GM23338 (cell line): ENCODE data around the gene PSMD10.

Experiments used
- CREB1 ChIP-seq: fragments of 250-450 bp; sonication (Bioruptor Pico); IDR thresholded peaks from 2 replicates; pipeline ENCODE4 v1.5.0; 2020; ENCODE audit warnings: low read depth, mild to moderate bottlenecking, moderate library complexity
- EZH2 ChIP-seq: fragments of 200-600 bp; sonication (generic); IDR thresholded peaks from one replicate; pipeline ENCODE4 v1.8.0; 2017; ENCODE audit warnings: antibody characterized with exemption, mild to moderate bottlenecking, low read depth; ENCODE audit not compliant: unreplicated experiment
- EZH2phosphoT487 ChIP-seq: fragments of 200-600 bp; sonication (generic); IDR thresholded peaks from one replicate; pipeline ENCODE4 v1.8.1; 2018; ENCODE audit warnings: antibody characterized with exemption; ENCODE audit not compliant: unreplicated experiment
- JUNB ChIP-seq: IDR thresholded peaks from one replicate; pipeline ENCODE4 v1.6.1; 2016; ENCODE audit warnings: antibody characterized with exemption; ENCODE audit not compliant: unreplicated experiment
- NANOG ChIP-seq: IDR thresholded peaks from 2 replicates; pipeline ENCODE4 v1.6.1; 2016; ENCODE audit warnings: antibody characterized with exemption, borderline replicate concordance
- POLR2AphosphoS5 ChIP-seq: IDR thresholded peaks from 2 replicates; pipeline ENCODE4 v1.6.1; 2016; ENCODE audit warnings: antibody characterized with exemption, low read depth
- REST ChIP-seq: IDR thresholded peaks from one replicate; pipeline ENCODE4 v1.6.1; 2018; ENCODE audit warnings: antibody characterized with exemption; ENCODE audit not compliant: unreplicated experiment
- ZNF114 ChIP-seq: fragments of 250-450 bp; sonication (Bioruptor Pico); IDR thresholded peaks from 2 replicates; pipeline ENCODE4 v1.5.0; 2020; ENCODE audit warnings: mild to moderate bottlenecking, moderate library complexity
- ZNF331 ChIP-seq: fragments of 250-450 bp; sonication (Bioruptor Pico); IDR thresholded peaks from 2 replicates; pipeline ENCODE4 v1.5.0; 2020; ENCODE audit warnings: low read depth, mild to moderate bottlenecking, moderate library complexity
- TF ChIP-seq, protein P1 (sequence below): IDR thresholded peaks from 2 replicates; pipeline ENCODE4 v1.6.1; 2016; ENCODE audit warnings: antibody characterized with exemption
- TF ChIP-seq, protein P2 (sequence below), 2 experiments: fragments of 200-600 bp in 1 of 2; sonication (generic) in 1 of 2; conservative IDR thresholded peaks; 2 replicates each; pipeline versions ENCODE4 v1.5.1 to v1.6.1; 2016 to 2017; ENCODE audit warnings: antibody characterized with exemption in 2 of 2, low read depth in 2 of 2, mild to moderate bottlenecking in 2 of 2, moderate library complexity in 1 of 2

DNA sequence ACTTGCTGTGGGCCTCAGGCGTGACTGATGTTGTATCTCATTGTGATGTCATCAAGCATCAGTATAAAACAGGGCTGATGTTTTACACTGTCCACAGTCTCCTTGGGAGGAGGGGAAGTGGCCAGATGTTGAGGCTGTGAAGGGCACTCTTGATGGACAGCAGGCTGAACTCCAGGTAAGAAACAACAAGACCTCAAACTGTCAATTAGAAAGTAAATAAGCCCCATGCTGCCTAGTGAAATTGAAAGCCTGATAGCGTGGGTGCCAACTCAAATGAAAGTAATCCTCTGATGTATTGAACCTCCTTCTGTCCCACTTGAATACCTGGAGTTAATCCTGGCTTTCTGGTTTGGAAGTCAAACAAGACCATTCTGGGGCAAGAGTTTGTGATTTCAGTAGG lies 26.7 kb downstream of the PSMD10 start:
- TF ChIP-seq, protein P1, sequence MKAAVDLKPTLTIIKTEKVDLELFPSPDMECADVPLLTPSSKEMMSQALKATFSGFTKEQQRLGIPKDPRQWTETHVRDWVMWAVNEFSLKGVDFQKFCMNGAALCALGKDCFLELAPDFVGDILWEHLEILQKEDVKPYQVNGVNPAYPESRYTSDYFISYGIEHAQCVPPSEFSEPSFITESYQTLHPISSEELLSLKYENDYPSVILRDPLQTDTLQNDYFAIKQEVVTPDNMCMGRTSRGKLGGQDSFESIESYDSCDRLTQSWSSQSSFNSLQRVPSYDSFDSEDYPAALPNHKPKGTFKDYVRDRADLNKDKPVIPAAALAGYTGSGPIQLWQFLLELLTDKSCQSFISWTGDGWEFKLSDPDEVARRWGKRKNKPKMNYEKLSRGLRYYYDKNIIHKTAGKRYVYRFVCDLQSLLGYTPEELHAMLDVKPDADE: no peak
- TF ChIP-seq JUNB (no peak), EZH2 (no peak), POLR2AphosphoS5 (no peak), REST (no peak), ZNF114 (CRISPR knock-in tag) (no peak), CREB1 (CRISPR knock-in tag) (no peak), EZH2phosphoT487 (no peak), NANOG (no peak), ZNF331 (CRISPR knock-in tag) (no peak)
- TF ChIP-seq, protein P2, sequence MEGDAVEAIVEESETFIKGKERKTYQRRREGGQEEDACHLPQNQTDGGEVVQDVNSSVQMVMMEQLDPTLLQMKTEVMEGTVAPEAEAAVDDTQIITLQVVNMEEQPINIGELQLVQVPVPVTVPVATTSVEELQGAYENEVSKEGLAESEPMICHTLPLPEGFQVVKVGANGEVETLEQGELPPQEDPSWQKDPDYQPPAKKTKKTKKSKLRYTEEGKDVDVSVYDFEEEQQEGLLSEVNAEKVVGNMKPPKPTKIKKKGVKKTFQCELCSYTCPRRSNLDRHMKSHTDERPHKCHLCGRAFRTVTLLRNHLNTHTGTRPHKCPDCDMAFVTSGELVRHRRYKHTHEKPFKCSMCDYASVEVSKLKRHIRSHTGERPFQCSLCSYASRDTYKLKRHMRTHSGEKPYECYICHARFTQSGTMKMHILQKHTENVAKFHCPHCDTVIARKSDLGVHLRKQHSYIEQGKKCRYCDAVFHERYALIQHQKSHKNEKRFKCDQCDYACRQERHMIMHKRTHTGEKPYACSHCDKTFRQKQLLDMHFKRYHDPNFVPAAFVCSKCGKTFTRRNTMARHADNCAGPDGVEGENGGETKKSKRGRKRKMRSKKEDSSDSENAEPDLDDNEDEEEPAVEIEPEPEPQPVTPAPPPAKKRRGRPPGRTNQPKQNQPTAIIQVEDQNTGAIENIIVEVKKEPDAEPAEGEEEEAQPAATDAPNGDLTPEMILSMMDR (conservative IDR thresholded peaks at IDR 0.05; ENCODE audit: low read depth in 2 of 2): no peak
